Measurements from ENCODE around the gene PNKD.
A peak's percentile ranks its signal among the peaks of the same experiment; 100 is the strongest.

The PNKD gene

GRCh38 chr2:218269900-218270720 is at the start of gene PNKD, which contains the start of gene AAMP:
PNKD (plus strand) TSS chr2:218270519; CDS start chr2:218270536, 17 bp downstream.
AAMP (minus strand) TSS chr2:218270137; CDS start chr2:218270086, 51 bp downstream.
- Histone ChIP-seq H3K4me1 (peaks cover 39% of the 10 kb centered on the region), H3K4me3 (peak within 1 kb of the TSS; percentile 84), H3K4me2 (peak within 1 kb of the TSS; percentile 98), H3K27ac (peak within 1 kb of the TSS; percentile 90), H3K36me3 (peaks cover 49% of the 10 kb centered on the region), H3K9ac (peak within 1 kb of the TSS; percentile 89), H4K20me1 (peaks cover 44% of the 10 kb centered on the region), H3K27me3 (no peaks in the 10 kb centered on the region), H3K9me3 (no peaks in the 10 kb centered on the region)
- TF ChIP-seq Cebpa-rat (IDR thresholded peaks at IDR 0.05), result no peak

GRCh38 chr2:218221000-218221399 is 49.3 kb upstream of the PNKD start:
- Histone ChIP-seq H3K36me3 (peaks cover 52% of the 10 kb centered on the region), H3K27ac (no peak overlapping the region), H4K20me1 (peaks cover 86% of the 10 kb centered on the region), H3K9ac (no peak overlapping the region), H3K27me3 (no peaks in the 10 kb centered on the region), H3K9me3 (no peaks in the 10 kb centered on the region), H3K4me2 (peak overlapping the region; percentile 94), H3K4me1 (peaks cover 60% of the 10 kb centered on the region), H3K4me3 (no peak overlapping the region)
- no peak for TF ChIP-seq Cebpa-rat (IDR thresholded peaks at IDR 0.05)

GRCh38 chr2:218223046-218223445 is 47.3 kb upstream of the PNKD start:
- Histone ChIP-seq H4K20me1 (peaks cover 91% of the 10 kb centered on the region), H3K36me3 (peaks cover 71% of the 10 kb centered on the region), H3K27me3 (no peaks in the 10 kb centered on the region), H3K27ac (no peak overlapping the region), H3K9ac (no peak overlapping the region), H3K4me2 (no peak overlapping the region), H3K4me3 (no peak overlapping the region), H3K9me3 (no peaks in the 10 kb centered on the region), H3K4me1 (peaks cover 60% of the 10 kb centered on the region)
- no peak for TF ChIP-seq Cebpa-rat (IDR thresholded peaks at IDR 0.05)

- H3K36me3 ChIP-seq, result peaks cover 80% of the 10 kb centered on the region
- H3K4me2 ChIP-seq, result no peak overlapping the region
- peaks cover 80% of the 10 kb centered on the region for H4K20me1 ChIP-seq
Measured at GRCh38 chr2:218224186-218224585, 46.1 kb upstream of the PNKD start.

GRCh38 chr2:218226903-218227302 is 43.4 kb upstream of the PNKD start:
- Histone ChIP-seq H3K9me3 (no peaks in the 10 kb centered on the region), H4K20me1 (peaks cover 58% of the 10 kb centered on the region), H3K9ac (no peak overlapping the region), H3K27ac (no peak overlapping the region), H3K27me3 (no peaks in the 10 kb centered on the region), H3K36me3 (peaks cover 92% of the 10 kb centered on the region), H3K4me3 (no peak overlapping the region), H3K4me1 (peaks cover 49% of the 10 kb centered on the region), H3K4me2 (no peak overlapping the region)
- no peak for TF ChIP-seq Cebpa-rat (IDR thresholded peaks at IDR 0.05)

More at GRCh38 chr2:218224186-218224585, 46.1 kb upstream of the PNKD start:
- Histone ChIP-seq H3K4me3 (no peak overlapping the region), H3K9me3 (no peaks in the 10 kb centered on the region), H3K27me3 (no peaks in the 10 kb centered on the region), H3K4me1 (peaks cover 60% of the 10 kb centered on the region), H3K27ac (no peak overlapping the region), H3K9ac (no peak overlapping the region)
- no peak for TF ChIP-seq Cebpa-rat (IDR thresholded peaks at IDR 0.05)

- peak overlapping the region; percentile 77 for H3K4me2 ChIP-seq
- peaks cover 92% of the 10 kb centered on the region for H3K36me3 ChIP-seq
- peaks cover 53% of the 10 kb centered on the region for H4K20me1 ChIP-seq
- peak overlapping the region; percentile 77 for H3K27ac ChIP-seq
- H3K9me3 ChIP-seq, result no peaks in the 10 kb centered on the region
- peak overlapping the region; percentile 25; the same call in 1 of the 2 replicates for H3K9ac ChIP-seq
- H3K4me3 ChIP-seq, result no peak overlapping the region
- peak; percentile 92 for TF ChIP-seq Cebpa-rat (IDR thresholded peaks at IDR 0.05)
- no peaks in the 10 kb centered on the region for H3K27me3 ChIP-seq
- peaks cover 35% of the 10 kb centered on the region for H3K4me1 ChIP-seq
Measured at GRCh38 chr2:218228366-218229090, 41.8 kb upstream of the PNKD start.

GRCh38 chr2:218229239-218229638 is 41.1 kb upstream of the PNKD start:
- TF ChIP-seq Cebpa-rat (IDR thresholded peaks at IDR 0.05), result no peak
- Histone ChIP-seq H4K20me1 (peaks cover 49% of the 10 kb centered on the region), H3K4me1 (peaks cover 35% of the 10 kb centered on the region), H3K9ac (peak overlapping the region; percentile 25; the same call in 1 of the 2 replicates), H3K36me3 (peaks cover 92% of the 10 kb centered on the region), H3K9me3 (no peaks in the 10 kb centered on the region), H3K4me3 (no peak overlapping the region), H3K4me2 (peak overlapping the region; percentile 77), H3K27me3 (no peaks in the 10 kb centered on the region), H3K27ac (peak overlapping the region; percentile 77)

GRCh38 chr2:218229851-218230250 is 40.5 kb upstream of the PNKD start:
- Histone ChIP-seq H3K9me3 (no peaks in the 10 kb centered on the region), H3K4me2 (peak overlapping the region; percentile 77), H3K27me3 (no peaks in the 10 kb centered on the region), H3K4me1 (peaks cover 35% of the 10 kb centered on the region), H3K27ac (peak overlapping the region; percentile 77), H4K20me1 (peaks cover 49% of the 10 kb centered on the region), H3K4me3 (no peak overlapping the region), H3K9ac (no peak overlapping the region), H3K36me3 (peaks cover 92% of the 10 kb centered on the region)
- TF ChIP-seq Cebpa-rat (IDR thresholded peaks at IDR 0.05), result no peak

- TF ChIP-seq Cebpa-rat (IDR thresholded peaks at IDR 0.05), result no peak
- Histone ChIP-seq H3K4me1 (peaks cover 35% of the 10 kb centered on the region), H3K9ac (no peak overlapping the region), H3K27me3 (no peaks in the 10 kb centered on the region), H3K4me3 (no peak overlapping the region), H3K9me3 (no peaks in the 10 kb centered on the region), H3K4me2 (peak overlapping the region; percentile 77; the same call in 1 of the 2 replicates), H3K27ac (no peak overlapping the region), H4K20me1 (peaks cover 41% of the 10 kb centered on the region), H3K36me3 (peaks cover 92% of the 10 kb centered on the region)
Measured at GRCh38 chr2:218230882-218231281, 39.4 kb upstream of the PNKD start.

- H3K9ac ChIP-seq, result no peak overlapping the region
- H3K4me3 ChIP-seq, result no peak overlapping the region
- H3K36me3 ChIP-seq, result peaks cover 94% of the 10 kb centered on the region
- peaks cover 36% of the 10 kb centered on the region for H4K20me1 ChIP-seq
- H3K4me1 ChIP-seq, result peaks cover 23% of the 10 kb centered on the region
- H3K27me3 ChIP-seq, result no peaks in the 10 kb centered on the region
- no peak for TF ChIP-seq Cebpa-rat (IDR thresholded peaks at IDR 0.05)
- no peak overlapping the region for H3K27ac ChIP-seq
- no peak overlapping the region for H3K4me2 ChIP-seq
- no peaks in the 10 kb centered on the region for H3K9me3 ChIP-seq
Measured at GRCh38 chr2:218233543-218233942, 36.8 kb upstream of the PNKD start.
